Measurements from ENCODE around the gene MICAL3.

GRCh38 chr22:17897858-17898257 lies 126.5 kb downstream of the MICAL3 start:
- TF ChIP-seq CTCF (IDR thresholded peaks at IDR 0.05) (no peak), EZH2 (IDR thresholded peaks at IDR 0.05) (no peak)

Measured in neural progenitor cell (in vitro differentiated cells).